H9 (cell line): Measurements from ENCODE around the gene ITPR1. TPM values are rescaled to one million over a fixed set of nuclear protein-coding genes. Genes with fewer than 3 reads are reported as not detected.

Experiments
- DNase-seq: peaks from one replicate; pipeline ENCODE4 v3.0.0-alpha.2; 2017
- H2AFZ ChIP-seq: one replicate; pipeline ENCODE4 v1.6.1; 2013; ENCODE audit warnings: mild to moderate bottlenecking, low read length, control low read depth, moderate library complexity
- H2AK5ac ChIP-seq: 2 replicates; pipeline ENCODE4 v1.6.1; 2013; ENCODE audit warnings: low read length, control low read depth, mixed read lengths; ENCODE audit not compliant: insufficient read length
- H2BK120ac ChIP-seq: one replicate; pipeline ENCODE4 v1.6.1; 2013; ENCODE audit warnings: low read depth, mild to moderate bottlenecking, low read length, control low read depth, inconsistent platforms; ENCODE audit not compliant: poor library complexity, severe bottlenecking
- H2BK12ac ChIP-seq: 2 replicates; pipeline ENCODE4 v1.6.1; 2013; ENCODE audit warnings: low read length, control low read depth, mixed read lengths, low read depth; ENCODE audit not compliant: insufficient read length
- H2BK15ac ChIP-seq: 2 replicates; pipeline ENCODE4 v1.6.1; 2013; ENCODE audit warnings: low read depth, low read length, control low read depth
- H2BK20ac ChIP-seq: one replicate; pipeline ENCODE4 v1.6.1; 2013; ENCODE audit warnings: low read depth, mild to moderate bottlenecking, low read length, control low read depth, inconsistent platforms; ENCODE audit not compliant: poor library complexity, severe bottlenecking
- H2BK5ac ChIP-seq: 2 replicates; pipeline ENCODE4 v1.6.1; 2013; ENCODE audit warnings: low read length, control low read depth, mixed read lengths; ENCODE audit not compliant: insufficient read length
- H3K14ac ChIP-seq: 2 replicates; pipeline ENCODE4 v1.6.1; 2013; ENCODE audit warnings: low read length, control low read depth; ENCODE audit not compliant: insufficient read depth
- H3K18ac ChIP-seq: 2 replicates; pipeline ENCODE4 v1.6.1; 2013; ENCODE audit warnings: low read depth, mild to moderate bottlenecking, mixed read lengths, low read length, control low read depth; ENCODE audit not compliant: insufficient read length
- H3K23ac ChIP-seq: 2 replicates; pipeline ENCODE4 v1.6.1; 2013; ENCODE audit warnings: low read length, control low read depth, mixed read lengths, low read depth; ENCODE audit not compliant: insufficient read length
- H3K23me2 ChIP-seq: 2 replicates; pipeline ENCODE4 v1.6.1; 2013; ENCODE audit warnings: low read depth, mild to moderate bottlenecking, mixed read lengths, low read length, control low read depth; ENCODE audit not compliant: insufficient read length, poor library complexity, severe bottlenecking
- H3K27ac ChIP-seq: 2 replicates; pipeline ENCODE4 v1.5.1; 2013; ENCODE audit warnings: low read length, control low read depth, mixed read lengths, low read depth; ENCODE audit not compliant: insufficient read length
- H3K27me3 ChIP-seq: 2 replicates; pipeline ENCODE4 v1.6.1; 2013; ENCODE audit warnings: low read length, control low read depth, inconsistent platforms; ENCODE audit not compliant: insufficient read depth
- H3K4ac ChIP-seq: 2 replicates; pipeline ENCODE4 v1.6.1; 2013; ENCODE audit warnings: low read depth, mild to moderate bottlenecking, control low read depth, inconsistent platforms, low read length, moderate library complexity
- H3K4me1 ChIP-seq: 2 replicates; pipeline ENCODE4 v1.6.1; 2013; ENCODE audit warnings: low read length, control low read depth, inconsistent platforms; ENCODE audit not compliant: insufficient read depth
- H3K4me2 ChIP-seq: 2 replicates; pipeline ENCODE4 v1.6.1; 2013; ENCODE audit warnings: low read length, control low read depth, mixed read lengths; ENCODE audit not compliant: insufficient read length, insufficient read depth
- H3K56ac ChIP-seq: 2 replicates; pipeline ENCODE4 v1.6.1; 2013; ENCODE audit warnings: low read depth, mild to moderate bottlenecking, mixed read lengths, low read length, control low read depth; ENCODE audit not compliant: insufficient read length
- H3K79me1 ChIP-seq: 2 replicates; pipeline ENCODE4 v1.6.1; 2013; ENCODE audit warnings: low read depth, mild to moderate bottlenecking, moderate library complexity, low read length, control low read depth, inconsistent platforms; ENCODE audit not compliant: insufficient read depth, poor library complexity, severe bottlenecking
- H3K79me2 ChIP-seq: 2 replicates; pipeline ENCODE4 v1.6.1; 2013; ENCODE audit warnings: low read length, control low read depth, inconsistent platforms; ENCODE audit not compliant: insufficient read depth
- H3K9ac ChIP-seq: 2 replicates; pipeline ENCODE4 v1.6.1; 2013; ENCODE audit warnings: low read length, control low read depth, mixed read lengths; ENCODE audit not compliant: insufficient read length; ENCODE audit errors: extremely low read depth
- H3K9me3 ChIP-seq: one replicate; pipeline ENCODE4 v1.6.1; 2013; ENCODE audit warnings: low read depth, low read length, inconsistent platforms; ENCODE audit not compliant: control insufficient read depth
- H3T11ph ChIP-seq: one replicate; pipeline ENCODE4 v1.6.1; 2013; ENCODE audit warnings: mild to moderate bottlenecking, low read length, control low read depth, inconsistent platforms
- H4K20me1 ChIP-seq: one replicate; pipeline ENCODE4 v1.6.1; 2013; ENCODE audit not compliant: control insufficient read depth, insufficient read length, insufficient read depth
- H4K5ac ChIP-seq: 2 replicates; pipeline ENCODE4 v1.6.1; 2013; ENCODE audit warnings: low read depth, mild to moderate bottlenecking, mixed read lengths, low read length, control low read depth; ENCODE audit not compliant: insufficient read length
- H4K8ac ChIP-seq: replicated peaks from 2 replicates; pipeline ENCODE4 v1.6.1; 2013; ENCODE audit warnings: low read length, control low read depth, mixed read lengths, low read depth; ENCODE audit not compliant: insufficient read length
- H4K91ac ChIP-seq: 2 replicates; pipeline ENCODE4 v1.6.1; 2013; ENCODE audit warnings: low read depth, mild to moderate bottlenecking, moderate library complexity, mixed read lengths, low read length, control low read depth; ENCODE audit not compliant: insufficient read length
- H3K27ac Mint-ChIP-seq, 3 experiments: 2 replicates in 2 of 3; 3 replicates in 1 of 3; pipeline ENCODE4 v1.8.0; 2020 to 2021; ENCODE audit warnings: mixed read lengths in 3 of 3, mild to moderate bottlenecking in 1 of 3, moderate library complexity in 1 of 3
- H3K27me3 Mint-ChIP-seq: 2 replicates; pipeline ENCODE4 v1.8.0; 2021; ENCODE audit warnings: low read depth, mild to moderate bottlenecking, moderate library complexity, mixed read lengths
- H3K36me3 Mint-ChIP-seq, 3 experiments: 2 replicates in 2 of 3; 3 replicates in 1 of 3; pipeline ENCODE4 v1.8.0; 2020 to 2021; ENCODE audit warnings: low read depth in 3 of 3, mixed read lengths in 3 of 3; ENCODE audit not compliant: insufficient read depth in 1 of 3
- H3K4me1 Mint-ChIP-seq, 2 experiments: 2 replicates each; pipeline ENCODE4 v1.8.0; 2020; ENCODE audit warnings: mixed read lengths in 2 of 2
- H3K4me3 Mint-ChIP-seq, 2 experiments: 2 replicates in 1 of 2; 3 replicates in 1 of 2; pipeline ENCODE4 v1.8.0; 2020 to 2021; ENCODE audit warnings: mild to moderate bottlenecking in 2 of 2, mixed read lengths in 2 of 2, moderate library complexity in 1 of 2
- H3K9me3 Mint-ChIP-seq, 2 experiments: 2 replicates in 1 of 2; 3 replicates in 1 of 2; pipeline ENCODE4 v1.8.0; 2020; ENCODE audit warnings: mild to moderate bottlenecking in 2 of 2, mixed read lengths in 2 of 2, moderate library complexity in 1 of 2
- CTCF ChIP-seq: fragments of 200-600 bp; sonication (generic); conservative IDR thresholded peaks from 3 replicates; pipeline ENCODE4 v1.8.0; 2021; ENCODE audit warnings: antibody characterized with exemption, mild to moderate bottlenecking
- WGBS: extraction: QIAGEN DNeasy Blood & Tissue Kit; methylation state at CpG from one replicate; pipeline ENCODE4 v1.1.7; 2013; ENCODE audit warnings: missing lambda C conversion rate, low lambda C conversion rate, mixed read lengths; ENCODE audit not compliant: insufficient read length; ENCODE audit errors: extremely low coverage; 5-methylcytosine and 5-hydroxymethylcytosine counted together
- total RNA-seq: library from RNA; stranded (reverse); gene quantifications from 2 replicates; pipeline ENCODE4 v1.2.1, GENCODE V29; 2021

Gene ITPR1
- total RNA-seq, 1 experiment from 2014 or later, result 4.2 TPM

DNA sequence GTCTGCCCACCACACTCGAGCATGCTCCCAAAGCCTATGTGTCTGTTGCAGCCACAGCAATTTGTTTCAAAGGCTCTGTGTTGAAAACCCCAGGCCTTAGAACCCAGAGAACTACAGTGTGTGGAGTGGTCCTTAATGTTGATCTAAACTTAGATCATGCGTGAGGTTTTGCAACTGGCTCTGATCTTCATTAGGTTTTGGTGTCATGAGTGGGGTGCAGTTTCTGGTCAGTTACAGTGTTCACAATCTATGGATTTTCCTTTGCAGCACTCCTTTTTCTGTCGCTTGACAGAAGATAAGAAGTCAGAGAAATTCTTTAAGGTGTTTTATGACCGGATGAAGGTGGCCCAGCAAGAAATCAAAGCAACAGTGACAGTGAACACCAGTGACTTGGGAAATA is 273.1 kb downstream of the ITPR1 start:
- H3K27ac ChIP-seq, result no peak overlapping the region
- H2BK5ac ChIP-seq, result no peak overlapping the region
- Mint-ChIP-seq H3K4me1 (no peaks in the 10 kb centered on the region), H3K9me3 (peaks cover 9 to 14% of the 10 kb centered on the region in 2 experiments; a peak in 4 of 5 replicates), H3K4me3 (no peak overlapping the region), H3K36me3 (peaks cover 0 to 4% (median 3%) of the 10 kb centered on the region in 3 experiments; a peak in 3 of 7 replicates), H3K27me3 (no peaks in the 10 kb centered on the region; the same call in 1 of the 2 replicates), H3K27ac (no peak overlapping the region)
- H3K56ac ChIP-seq, result no peak overlapping the region
- H3K4me2 ChIP-seq, result no peak overlapping the region
- H3K9me3 ChIP-seq, result no peaks in the 10 kb centered on the region
- H2AK5ac ChIP-seq, result no peak overlapping the region
- no peak overlapping the region for H3T11ph ChIP-seq
- TF ChIP-seq CTCF, result no peak
- H2BK15ac ChIP-seq, result no peak overlapping the region
- H3K4ac ChIP-seq, result no peak overlapping the region
- no peak overlapping the region for H3K18ac ChIP-seq
- H3K79me1 ChIP-seq, result no peaks in the 10 kb centered on the region
- no peaks in the 10 kb centered on the region for H4K20me1 ChIP-seq
- H4K5ac ChIP-seq, result no peak overlapping the region
- H3K27me3 ChIP-seq, result no peaks in the 10 kb centered on the region
- no peak overlapping the region for H3K23ac ChIP-seq
- no peaks in the 10 kb centered on the region for H3K23me2 ChIP-seq
- H3K79me2 ChIP-seq, result no peaks in the 10 kb centered on the region
- no peak overlapping the region for H2BK20ac ChIP-seq
- H3K4me1 ChIP-seq, result no peaks in the 10 kb centered on the region
- DNase-seq, result no peak
- H2BK12ac ChIP-seq, result no peak overlapping the region
- no peak overlapping the region for H4K91ac ChIP-seq
- H2BK120ac ChIP-seq, result no peak overlapping the region
- WGBS, result no CpG with 5 or more reads among the region's 4 CpGs
- H3K9ac ChIP-seq, result no peak overlapping the region
- no peak overlapping the region for H2AFZ ChIP-seq
- no peak overlapping the region for H3K14ac ChIP-seq
- H4K8ac ChIP-seq, result no peak overlapping the region
